MCF 10A (cell line): Measurements from ENCODE around the gene IL20. TPM values are rescaled to one million over a fixed set of nuclear protein-coding genes. Genes with fewer than 3 reads are reported as not detected.
A peak's percentile ranks its signal among the peaks of the same experiment; 100 is the strongest.

Experiments
- BruUV-seq: library from RNA; stranded (reverse); fragments of 400-500 nt; replicated peaks from 2 replicates; lab custom pipeline; 2021; lab: Mats Ljungman, UMichigan
- CTCF ChIA-PET: fragments of 300-600 bp; sonication (Branson Sonifier 250); formaldehyde crosslinking; extraction: SDS; loops from one replicate; lab custom pipeline; 2021; ENCODE audit warnings: antibody characterized with exemption, inconsistent platforms; lab: Yijun Ruan, JAX
- POLR2A ChIA-PET: fragments of 300-600, 350-650 bp; sonication (Branson Sonifier 250); formaldehyde crosslinking; extraction: SDS; loops from one replicate; lab custom pipeline; 2020; ENCODE audit warnings: antibody characterized with exemption, inconsistent platforms; lab: Yijun Ruan, JAX
- DNase-seq: peaks from one replicate; pipeline ENCODE4 v3.0.0-alpha.2; 2018; ENCODE audit not compliant: unreplicated experiment
- H3K27ac Mint-ChIP-seq: one replicate; pipeline ENCODE4 v1.8.0; 2022; ENCODE audit warnings: mild to moderate bottlenecking, low read depth, mixed read lengths; ENCODE audit not compliant: unreplicated experiment
- H3K27me3 Mint-ChIP-seq: one replicate; pipeline ENCODE4 v1.8.0; 2022; ENCODE audit warnings: mixed read lengths; ENCODE audit not compliant: insufficient read depth, unreplicated experiment
- H3K36me3 Mint-ChIP-seq: one replicate; pipeline ENCODE4 v1.8.0; 2022; ENCODE audit warnings: mild to moderate bottlenecking, moderate library complexity, mixed read lengths; ENCODE audit not compliant: insufficient read depth, unreplicated experiment
- H3K4me1 Mint-ChIP-seq: one replicate; pipeline ENCODE4 v1.8.0; 2022; ENCODE audit warnings: mixed read lengths; ENCODE audit not compliant: insufficient read depth, unreplicated experiment
- H3K4me3 Mint-ChIP-seq: one replicate; pipeline ENCODE4 v1.8.0; 2022; ENCODE audit warnings: mild to moderate bottlenecking, moderate library complexity, mixed read lengths; ENCODE audit not compliant: unreplicated experiment
- H3K9me3 Mint-ChIP-seq: one replicate; pipeline ENCODE4 v1.8.0; 2022; ENCODE audit warnings: mixed read lengths; ENCODE audit not compliant: unreplicated experiment
- intact Hi-C: fragments of 100-400 bp; cut with micrococcal nuclease; formaldehyde crosslinking; loops from 2 replicates; pipeline ENCODE4 v1.14.1; 2022
- total RNA-seq: library from RNA; stranded (reverse); gene quantifications from 2 replicates; pipeline ENCODE4 v1.2.3, GENCODE V29; 2022
- TF ChIP-seq, protein P1 (sequence below): fragments of 200-600 bp; IDR thresholded peaks from one replicate; pipeline ENCODE4 v1.8.0; 2022; ENCODE audit warnings: antibody characterized with exemption, mild to moderate bottlenecking; ENCODE audit not compliant: unreplicated experiment

Gene IL20
- total RNA-seq, 1 experiment from 2014 or later = not detected

- Mint-ChIP-seq H3K27me3 (no peaks in the 10 kb centered on the region), H3K4me3 (no peak overlapping the region), H3K9me3 (peaks cover 18% of the 10 kb centered on the region), H3K27ac (peak overlapping the region; percentile 6), H3K36me3 (no peaks in the 10 kb centered on the region), H3K4me1 (peaks cover 40% of the 10 kb centered on the region)
- no TSS peak for BruUV-seq
- TF ChIP-seq, protein P1, sequence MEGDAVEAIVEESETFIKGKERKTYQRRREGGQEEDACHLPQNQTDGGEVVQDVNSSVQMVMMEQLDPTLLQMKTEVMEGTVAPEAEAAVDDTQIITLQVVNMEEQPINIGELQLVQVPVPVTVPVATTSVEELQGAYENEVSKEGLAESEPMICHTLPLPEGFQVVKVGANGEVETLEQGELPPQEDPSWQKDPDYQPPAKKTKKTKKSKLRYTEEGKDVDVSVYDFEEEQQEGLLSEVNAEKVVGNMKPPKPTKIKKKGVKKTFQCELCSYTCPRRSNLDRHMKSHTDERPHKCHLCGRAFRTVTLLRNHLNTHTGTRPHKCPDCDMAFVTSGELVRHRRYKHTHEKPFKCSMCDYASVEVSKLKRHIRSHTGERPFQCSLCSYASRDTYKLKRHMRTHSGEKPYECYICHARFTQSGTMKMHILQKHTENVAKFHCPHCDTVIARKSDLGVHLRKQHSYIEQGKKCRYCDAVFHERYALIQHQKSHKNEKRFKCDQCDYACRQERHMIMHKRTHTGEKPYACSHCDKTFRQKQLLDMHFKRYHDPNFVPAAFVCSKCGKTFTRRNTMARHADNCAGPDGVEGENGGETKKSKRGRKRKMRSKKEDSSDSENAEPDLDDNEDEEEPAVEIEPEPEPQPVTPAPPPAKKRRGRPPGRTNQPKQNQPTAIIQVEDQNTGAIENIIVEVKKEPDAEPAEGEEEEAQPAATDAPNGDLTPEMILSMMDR = peak; percentile 40
- POLR2A ChIA-PET = interaction anchor here (0.9 to 6.2 kb wide), 4 partner anchors 13 to 247 kb away, joined by 3 to 86 read pairs (median 40); partner anchors contain the start of genes DYRK3 and IL24
- DNase-seq = no peak
- intact Hi-C loops = no loop called here
- CTCF ChIA-PET = interaction anchor here (0.9 to 3.2 kb wide), 7 partner anchors 10 to 156 kb away, joined by 3 to 30 read pairs (median 7); partner anchors contain the start of gene IL20
Measured at GRCh38 chr1:206882555-206882954, 17.1 kb downstream of the IL20 start.

- peaks cover 18% of the 10 kb centered on the region for H3K9me3 Mint-ChIP-seq
- DNase-seq = no peak
- H3K4me1 Mint-ChIP-seq = peaks cover 47% of the 10 kb centered on the region
- H3K36me3 Mint-ChIP-seq = no peaks in the 10 kb centered on the region
- ChIA-PET CTCF (interaction anchor here (0.6 to 3.2 kb wide), 14 partner anchors 9 to 253 kb away, joined by 3 to 30 read pairs (median 6); partner anchors contain the start of gene IL20), POLR2A (interaction anchor here (0.6 to 6.2 kb wide), 12 partner anchors 8 to 1283 kb away, joined by 3 to 86 read pairs (median 6); partner anchors contain the start of genes C1orf116, DYRK3, IL20 and IL24)
- no peak overlapping the region for H3K4me3 Mint-ChIP-seq
- TF ChIP-seq, protein P1 = no peak
- H3K27ac Mint-ChIP-seq = peak overlapping the region; percentile 6
- BruUV-seq = no TSS peak
- intact Hi-C loops = no loop called here
- H3K27me3 Mint-ChIP-seq = no peaks in the 10 kb centered on the region
Measured at GRCh38 chr1:206883160-206883559, 17.7 kb downstream of the IL20 start.

DNA sequence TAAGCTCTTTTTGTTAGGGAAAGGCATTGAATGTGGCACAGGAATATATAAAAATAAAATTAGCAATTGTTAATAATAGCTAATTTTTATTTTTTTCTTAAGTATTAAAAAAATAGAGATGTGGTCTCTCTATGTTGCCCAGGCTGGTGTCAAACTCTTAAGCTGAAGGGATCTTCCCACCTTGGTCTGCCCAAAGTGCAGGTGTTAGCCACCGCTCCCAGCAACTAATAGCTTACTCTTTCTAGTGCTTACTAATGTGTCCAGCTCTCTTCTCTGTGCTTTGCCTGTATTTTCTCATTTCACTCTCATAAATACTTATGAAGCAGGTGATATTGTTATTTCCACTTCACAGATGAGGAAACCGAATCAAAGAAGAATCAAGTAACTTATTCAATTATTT lies 18.5 kb downstream of the IL20 start:
- TF ChIP-seq, protein P1 = no peak
- H3K27me3 Mint-ChIP-seq = no peaks in the 10 kb centered on the region
- BruUV-seq = no TSS peak
- ChIA-PET CTCF (interaction anchor here (0.6 to 3.2 kb wide), 23 partner anchors 9 to 736 kb away, joined by 3 to 30 read pairs (median 5); partner anchors contain the start of gene IL20), POLR2A (interaction anchor here (0.6 to 6.2 kb wide), 15 partner anchors 9 to 1283 kb away, joined by 3 to 86 read pairs (median 7); partner anchors contain the start of genes C1orf116, IL20 and IL24)
- H3K4me3 Mint-ChIP-seq = no peak overlapping the region
- no peak overlapping the region for H3K27ac Mint-ChIP-seq
- DNase-seq = no peak
- peaks cover 11% of the 10 kb centered on the region for H3K9me3 Mint-ChIP-seq
- H3K36me3 Mint-ChIP-seq = no peaks in the 10 kb centered on the region
- intact Hi-C loops = no loop called here
- peaks cover 52% of the 10 kb centered on the region for H3K4me1 Mint-ChIP-seq

DNA sequence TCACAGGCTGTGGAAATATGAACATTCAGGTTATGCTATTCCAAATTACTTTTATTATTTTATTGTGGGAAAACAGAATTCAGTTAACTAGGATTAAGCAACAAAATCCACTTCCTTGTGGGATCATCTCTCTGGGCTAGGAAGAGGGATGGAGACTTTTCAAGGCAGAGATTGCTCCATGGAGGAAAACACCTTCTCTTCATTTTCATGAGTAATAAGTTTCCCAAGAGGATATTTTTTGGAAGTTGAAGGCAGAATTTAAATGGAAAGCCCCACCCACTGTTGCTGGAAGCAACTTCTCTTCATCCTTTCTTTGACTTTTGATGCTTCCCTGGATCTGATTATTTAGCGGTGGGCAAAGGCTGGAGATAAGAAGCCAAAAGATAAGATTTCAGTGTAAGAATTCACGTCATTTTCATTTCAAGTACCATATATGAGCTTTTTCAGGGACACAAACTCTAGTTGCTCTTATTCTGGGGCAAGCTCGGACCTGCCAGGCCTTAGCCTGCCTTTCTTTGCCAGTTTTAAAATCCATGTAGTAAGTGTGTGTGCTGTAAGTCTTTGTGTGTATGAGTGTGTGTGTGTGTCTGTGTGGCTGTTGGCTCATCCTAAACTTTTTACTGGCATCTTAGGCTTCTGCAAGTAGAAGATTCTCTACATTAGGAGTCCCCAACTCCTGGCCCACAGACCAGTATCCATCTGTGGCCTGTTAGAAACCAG lies 20.1 kb downstream of the IL20 start:
- H3K4me3 Mint-ChIP-seq = peak overlapping the region; percentile 5
- DNase-seq = peak; percentile 90
- POLR2A ChIA-PET = interaction anchor here (0.6 to 6.2 kb wide), 21 partner anchors 10 to 870 kb away, joined by 3 to 86 read pairs (median 5); partner anchors contain the start of genes C1orf116, IL20, IL24 and PFKFB2
- no peaks in the 10 kb centered on the region for H3K36me3 Mint-ChIP-seq
- intact Hi-C loops = no loop called here
- H3K9me3 Mint-ChIP-seq = peaks cover 6% of the 10 kb centered on the region
- no peaks in the 10 kb centered on the region for H3K27me3 Mint-ChIP-seq
- H3K27ac Mint-ChIP-seq = peak overlapping the region; percentile 58
- BruUV-seq = no TSS peak
- H3K4me1 Mint-ChIP-seq = peaks cover 66% of the 10 kb centered on the region
- TF ChIP-seq, protein P1 = no peak
- CTCF ChIA-PET = interaction anchor here (0.6 to 3.2 kb wide), 19 partner anchors 10 to 254 kb away, joined by 3 to 30 read pairs (median 5); partner anchors contain the start of genes IL20 and IL24
